PC-9 (cell line): ENCODE data around the gene OPTN. TPM values are rescaled to one million over a fixed set of nuclear protein-coding genes. Genes with fewer than 3 reads are reported as not detected.

Experiments
- BruUV-seq: library from RNA; stranded (reverse); fragments of 400-500 nt; replicated peaks from 2 replicates; lab custom pipeline; 2021; lab: Mats Ljungman, UMichigan
- CTCF ChIA-PET: fragments of 300-600 bp; sonication (Branson Sonifier 250); formaldehyde crosslinking; loops from one replicate; lab custom pipeline; 2022; ENCODE audit warnings: antibody characterized with exemption; lab: Charles Lee
- POLR2A ChIA-PET: fragments of 300-600 bp; sonication (Branson Sonifier 250); formaldehyde crosslinking; loops from one replicate; lab custom pipeline; 2022; ENCODE audit warnings: antibody characterized with exemption; ENCODE audit not compliant: unreplicated experiment; lab: Charles Lee
- DNase-seq, 2 experiments: peaks; one replicate each; pipeline versions ENCODE4 v3.0.0 to v3.0.0-alpha.2; 2015 to 2022; ENCODE audit warnings: mixed read lengths in 1 of 2
- H2AFZ ChIP-seq: fragments of 200-600 bp; sonication (generic); 2 replicates; pipeline ENCODE4 v1.8.1; 2017; ENCODE audit warnings: antibody characterized with exemption
- H3F3A ChIP-seq: fragments of 200-600 bp; sonication (generic); 2 replicates; pipeline ENCODE4 v1.8.1; 2017; ENCODE audit warnings: antibody characterized with exemption, mild to moderate bottlenecking, low read depth; ENCODE audit not compliant: insufficient read depth
- H3K27ac ChIP-seq: fragments of 200-600 bp; sonication (generic); 2 replicates; pipeline ENCODE4 v1.6.1; 2016; ENCODE audit warnings: mixed run types
- H3K27me3 ChIP-seq: fragments of 200-600 bp; sonication (generic); 2 replicates; pipeline ENCODE4 v1.6.1; 2016; ENCODE audit warnings: low read depth, mixed run types; ENCODE audit not compliant: insufficient read depth
- H3K36me3 ChIP-seq: fragments of 200-600 bp; sonication (generic); 2 replicates; pipeline ENCODE4 v1.6.1; 2016; ENCODE audit warnings: low read depth, mixed run types
- H3K4me1 ChIP-seq: fragments of 200-600 bp; sonication (generic); replicated peaks from 2 replicates; pipeline ENCODE4 v1.6.1; 2016; ENCODE audit warnings: mixed run types; ENCODE audit not compliant: insufficient read depth
- H3K4me2 ChIP-seq: fragments of 200-600 bp; sonication (generic); 2 replicates; pipeline ENCODE4 v1.6.1; 2017; ENCODE audit warnings: mixed run types
- H3K4me3 ChIP-seq: fragments of 200-600 bp; sonication (generic); 2 replicates; pipeline ENCODE4 v1.6.1; 2016; ENCODE audit warnings: mixed run types
- H3K79me2 ChIP-seq: fragments of 200-600 bp; sonication (generic); 2 replicates; pipeline ENCODE4 v1.6.1; 2017; ENCODE audit warnings: low read depth, mixed run types
- H3K9me2 ChIP-seq: fragments of 200-600 bp; sonication (generic); 2 replicates; pipeline ENCODE4 v1.8.1; 2017; ENCODE audit warnings: mild to moderate bottlenecking; ENCODE audit not compliant: insufficient read depth
- H3K9me3 ChIP-seq: fragments of 200-600 bp; sonication (generic); 2 replicates; pipeline ENCODE4 v1.8.1; 2016; ENCODE audit warnings: low read depth; ENCODE audit not compliant: insufficient read depth
- H4K20me1 ChIP-seq: fragments of 200-600 bp; sonication (generic); 2 replicates; pipeline ENCODE4 v1.8.1; 2017; ENCODE audit not compliant: insufficient read depth
- EZH2 ChIP-seq: fragments of 200-600 bp; sonication (generic); IDR thresholded peaks from 2 replicates; pipeline ENCODE4 v1.8.0; 2017; ENCODE audit warnings: antibody characterized with exemption, low read depth
- intact Hi-C: fragments of 100-400 bp; cut with micrococcal nuclease; formaldehyde crosslinking; loops from one replicate; pipeline ENCODE4 v1.10.0; 2022; ENCODE audit not compliant: unreplicated experiment
- total RNA-seq: library from RNA; stranded (reverse); gene quantifications from 2 replicates; pipeline ENCODE4 v1.2.3, GENCODE V29; 2021
- TF ChIP-seq, protein P1 (sequence below): fragments of 200-600 bp; sonication (generic); conservative IDR thresholded peaks from 2 replicates; pipeline ENCODE4 v1.6.1; 2017; ENCODE audit warnings: mixed run types, antibody characterized with exemption, mild to moderate bottlenecking, moderate library complexity

The OPTN gene
- total RNA-seq, 1 experiment from 2014 or later: 26.6 TPM

DNA sequence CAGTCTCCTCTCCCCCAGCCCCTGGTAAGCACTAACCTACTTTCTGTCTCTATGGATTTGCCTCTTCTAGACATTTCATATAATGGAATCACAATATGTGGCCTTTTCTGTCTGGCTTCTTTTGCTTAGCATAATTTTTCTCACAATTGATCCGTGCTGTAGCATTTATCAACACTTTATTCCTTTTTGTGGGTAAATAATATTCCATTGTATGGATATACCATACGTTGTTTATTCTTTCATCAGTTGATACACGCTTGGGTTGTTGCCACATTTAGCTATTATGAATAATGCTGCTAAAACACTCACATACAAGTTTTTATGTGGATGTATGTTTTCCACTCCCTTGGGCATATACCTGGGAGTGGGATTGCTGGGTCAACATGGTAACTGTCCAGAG lies 87.2 kb downstream of the OPTN start:
- no peaks in the 10 kb centered on the region for H3K36me3 ChIP-seq
- H2AFZ ChIP-seq: no peak overlapping the region
- no peaks in the 10 kb centered on the region for H3K9me2 ChIP-seq
- CTCF ChIA-PET: no interaction called here
- no peak overlapping the region for H3K4me2 ChIP-seq
- POLR2A ChIA-PET: no interaction called here
- intact Hi-C loops: no loop called here
- H3K79me2 ChIP-seq: no peaks in the 10 kb centered on the region
- H3K9me3 ChIP-seq: no peaks in the 10 kb centered on the region
- no peaks in the 10 kb centered on the region for H3K4me1 ChIP-seq
- no peak for DNase-seq
- H3F3A ChIP-seq: no peaks in the 10 kb centered on the region
- no peaks in the 10 kb centered on the region for H3K27me3 ChIP-seq
- no peaks in the 10 kb centered on the region for H4K20me1 ChIP-seq
- BruUV-seq: no TSS peak
- H3K4me3 ChIP-seq: no peak overlapping the region
- H3K27ac ChIP-seq: no peak overlapping the region
- no peak for TF ChIP-seq EZH2
- TF ChIP-seq, protein P1, sequence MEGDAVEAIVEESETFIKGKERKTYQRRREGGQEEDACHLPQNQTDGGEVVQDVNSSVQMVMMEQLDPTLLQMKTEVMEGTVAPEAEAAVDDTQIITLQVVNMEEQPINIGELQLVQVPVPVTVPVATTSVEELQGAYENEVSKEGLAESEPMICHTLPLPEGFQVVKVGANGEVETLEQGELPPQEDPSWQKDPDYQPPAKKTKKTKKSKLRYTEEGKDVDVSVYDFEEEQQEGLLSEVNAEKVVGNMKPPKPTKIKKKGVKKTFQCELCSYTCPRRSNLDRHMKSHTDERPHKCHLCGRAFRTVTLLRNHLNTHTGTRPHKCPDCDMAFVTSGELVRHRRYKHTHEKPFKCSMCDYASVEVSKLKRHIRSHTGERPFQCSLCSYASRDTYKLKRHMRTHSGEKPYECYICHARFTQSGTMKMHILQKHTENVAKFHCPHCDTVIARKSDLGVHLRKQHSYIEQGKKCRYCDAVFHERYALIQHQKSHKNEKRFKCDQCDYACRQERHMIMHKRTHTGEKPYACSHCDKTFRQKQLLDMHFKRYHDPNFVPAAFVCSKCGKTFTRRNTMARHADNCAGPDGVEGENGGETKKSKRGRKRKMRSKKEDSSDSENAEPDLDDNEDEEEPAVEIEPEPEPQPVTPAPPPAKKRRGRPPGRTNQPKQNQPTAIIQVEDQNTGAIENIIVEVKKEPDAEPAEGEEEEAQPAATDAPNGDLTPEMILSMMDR: no peak

Other genes with a start within 250 kb of the OPTN start
- 0.13 TPM in 1 of 2 replicates, not detected in the other for gene CCDC3, start 98.5 kb upstream of the OPTN start, total RNA-seq
- 20.9 and 24.5 TPM in 2 replicates for gene MCM10, start 61.4 kb downstream of the OPTN start, total RNA-seq
- gene UCMA, start 134.2 kb downstream of the OPTN start, total RNA-seq: not detected in 2 replicates
- 15.3 and 16.5 TPM in 2 replicates for gene PHYH, start 199.9 kb downstream of the OPTN start, total RNA-seq
- 49.9 and 63.0 TPM in 2 replicates for gene SEPHS1, start 248.1 kb downstream of the OPTN start, total RNA-seq